ENCODE measurements around the gene CEMP1. TPM values are rescaled to one million over a fixed set of nuclear protein-coding genes. Genes with fewer than 3 reads are reported as not detected.

The CEMP1 gene
- total RNA-seq, 2 experiments from 2014 or later: 1.0 to 1.8 TPM

DNA sequence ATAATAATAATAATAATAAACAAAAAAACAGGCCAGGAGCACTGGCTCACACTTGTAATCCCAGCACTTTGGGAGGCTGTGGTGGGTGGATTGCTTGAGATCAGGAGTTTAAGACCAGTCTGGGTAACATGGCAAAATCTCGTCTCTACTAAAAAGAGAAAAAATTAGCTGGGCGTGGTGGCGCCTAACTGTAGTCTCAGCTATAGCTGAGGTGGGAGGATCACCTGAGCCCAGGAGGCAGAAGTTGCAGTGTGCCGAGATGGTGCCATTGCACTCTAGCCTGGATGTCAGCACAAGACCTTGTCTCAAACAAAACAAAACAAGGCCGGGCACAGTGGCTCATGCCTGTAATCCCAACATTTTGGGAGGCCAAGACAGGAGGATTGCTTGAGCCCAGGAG lies 36.2 kb downstream of the CEMP1 start:
- Mint-ChIP-seq H3K4me1 (ENCODE audit: low read depth) (no peaks in the 10 kb centered on the region), H3K27me3 (no peaks in the 10 kb centered on the region), H3K9me3 (no peaks in the 10 kb centered on the region), H3K4me3 (no peak overlapping the region), H3K36me3 (ENCODE audit: low read depth) (peaks cover 4% of the 10 kb centered on the region), H3K27ac (no peak overlapping the region)
- no peaks in the 10 kb centered on the region for H3K9me3 ChIP-seq (ENCODE audit: control insufficient read depth in 1 of 2, insufficient read depth in 1 of 2, low read length in 2 of 2)
- H3K4me1 ChIP-seq (ENCODE audit: insufficient read depth, low read length): no peaks in the 10 kb centered on the region
- no peak overlapping the region for H3K4me3 ChIP-seq (ENCODE audit: low read length)
- H3K27ac ChIP-seq (ENCODE audit: low read depth in 1 of 2, low read length in 2 of 2): no peak overlapping the region
- CTCF ChIA-PET: no interaction called here
- ATAC-seq (ENCODE audit: poor library complexity): no peak
- DNase-seq: no peak
- peaks cover 5% of the 10 kb centered on the region for H3K36me3 ChIP-seq (ENCODE audit: insufficient read depth, low read length)
- POLR2A ChIA-PET: no interaction called here
- intact Hi-C loops (cut with DNase I, micrococcal nuclease): no loop called here
- TF ChIP-seq CTCF (IDR thresholded peaks at IDR 0.05): no peak
- no peaks in the 10 kb centered on the region for H3K27me3 ChIP-seq (ENCODE audit: control insufficient read depth in 1 of 2, insufficient read depth in 2 of 2, low read length in 2 of 2)

- Histone ChIP-seq H3K36me3 (ENCODE audit: insufficient read depth, low read length) (peaks cover 5% of the 10 kb centered on the region), H3K27ac (ENCODE audit: low read depth in 1 of 2, low read length in 2 of 2) (no peak overlapping the region), H3K27me3 (ENCODE audit: control insufficient read depth in 1 of 2, insufficient read depth in 2 of 2, low read length in 2 of 2) (no peaks in the 10 kb centered on the region), H3K4me1 (ENCODE audit: insufficient read depth, low read length) (no peaks in the 10 kb centered on the region), H3K9me3 (ENCODE audit: control insufficient read depth in 1 of 2, insufficient read depth in 1 of 2, low read length in 2 of 2) (no peaks in the 10 kb centered on the region), H3K4me3 (ENCODE audit: low read length) (no peak overlapping the region)
- DNase-seq: no peak
- CTCF ChIA-PET: no interaction called here
- Mint-ChIP-seq H3K9me3 (no peaks in the 10 kb centered on the region), H3K4me3 (no peak overlapping the region), H3K4me1 (ENCODE audit: low read depth) (no peaks in the 10 kb centered on the region), H3K27ac (no peak overlapping the region), H3K36me3 (ENCODE audit: low read depth) (peaks cover 4% of the 10 kb centered on the region), H3K27me3 (no peaks in the 10 kb centered on the region)
- intact Hi-C loops (cut with DNase I, micrococcal nuclease): no loop called here
- POLR2A ChIA-PET: no interaction called here
- no peak for ATAC-seq (ENCODE audit: poor library complexity)
- TF ChIP-seq CTCF (IDR thresholded peaks at IDR 0.05): no peak
Measured at GRCh38 chr16:2494616-2495015, 36.6 kb downstream of the CEMP1 start.

DNA sequence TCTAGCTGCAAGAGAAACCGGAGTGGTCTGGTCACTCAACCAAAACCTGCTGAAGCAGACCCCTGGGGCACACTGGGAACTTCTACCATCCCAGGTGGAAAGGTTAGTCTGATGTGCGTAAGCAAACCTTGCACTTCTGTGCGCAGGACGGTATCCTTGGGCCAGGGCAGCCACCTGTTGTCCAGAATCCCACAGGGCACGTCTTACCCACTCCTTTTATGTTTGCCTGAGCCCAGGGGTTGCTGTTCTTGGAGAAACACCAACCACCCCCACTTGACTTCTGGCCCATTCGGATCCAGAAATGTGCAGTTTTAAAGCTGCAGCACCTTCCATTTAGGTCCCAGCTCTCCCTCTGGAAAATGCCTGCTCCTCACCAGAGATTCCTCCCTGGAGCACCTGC lies 37.6 kb downstream of the CEMP1 start:
- DNase-seq (no peak), ATAC-seq (ENCODE audit: poor library complexity) (no peak)
- Mint-ChIP-seq H3K27me3 (no peaks in the 10 kb centered on the region), H3K4me3 (no peak overlapping the region), H3K36me3 (ENCODE audit: low read depth) (peaks cover 4% of the 10 kb centered on the region), H3K27ac (no peak overlapping the region), H3K4me1 (ENCODE audit: low read depth) (no peaks in the 10 kb centered on the region), H3K9me3 (no peaks in the 10 kb centered on the region)
- POLR2A ChIA-PET: no interaction called here
- H3K4me3 ChIP-seq (ENCODE audit: low read length): no peak overlapping the region
- peaks cover 5% of the 10 kb centered on the region for H3K36me3 ChIP-seq (ENCODE audit: insufficient read depth, low read length)
- no peaks in the 10 kb centered on the region for H3K9me3 ChIP-seq (ENCODE audit: control insufficient read depth in 1 of 2, insufficient read depth in 1 of 2, low read length in 2 of 2)
- no peak for TF ChIP-seq CTCF (IDR thresholded peaks at IDR 0.05)
- H3K27ac ChIP-seq (ENCODE audit: low read depth in 1 of 2, low read length in 2 of 2): no peak overlapping the region
- no peaks in the 10 kb centered on the region for H3K27me3 ChIP-seq (ENCODE audit: control insufficient read depth in 1 of 2, insufficient read depth in 2 of 2, low read length in 2 of 2)
- no peaks in the 10 kb centered on the region for H3K4me1 ChIP-seq (ENCODE audit: insufficient read depth, low read length)
- intact Hi-C loops (cut with DNase I, micrococcal nuclease): no loop called here
- CTCF ChIA-PET: no interaction called here
